Ovary (tissue), 9 donors: ENCODE data around the gene TTC28. TPM values are rescaled to one million over a fixed set of nuclear protein-coding genes. Genes with fewer than 3 reads are reported as not detected.

Source experiments
- DNase-seq, 5 donors: peaks; one replicate each; pipeline ENCODE4 v3.0.0-alpha.2; 2019 to 2020
- H3K27ac ChIP-seq, 2 donors: fragments of 200-600 bp; one replicate each; pipeline versions ENCODE4 v1.5.1 to v1.8.0; 2019 to 2022
- H3K27me3 ChIP-seq: fragments of 200-600 bp; one replicate; pipeline ENCODE4 v1.8.0; 2022
- H3K36me3 ChIP-seq: fragments of 200-600 bp; sonication (generic); one replicate; pipeline ENCODE4 v1.5.1; 2019
- H3K4me1 ChIP-seq: one replicate; pipeline ENCODE4 v1.8.1; 2013; ENCODE audit warnings: mild to moderate bottlenecking, moderate library complexity; ENCODE audit not compliant: insufficient read depth
- H3K4me3 ChIP-seq: fragments of 200-600 bp; sonication (generic); one replicate; pipeline ENCODE4 v1.5.1; 2017
- H3K9me3 ChIP-seq, 2 donors: fragments of 200-600 bp in 1 of 2; sonication (generic) in 1 of 2; one replicate each; pipeline versions ENCODE4 v1.5.1 to v1.8.1; 2013 to 2019; ENCODE audit warnings: mild to moderate bottlenecking in 1 of 2, moderate library complexity in 1 of 2
- EP300 ChIP-seq: sonication (generic); formaldehyde crosslinking; IDR thresholded peaks from one replicate; pipeline ENCODE4 v1.6.1; 2017; ENCODE audit warnings: antibody characterized with exemption
- POLR2A ChIP-seq: fragments of 450-650 bp; IDR thresholded peaks from one replicate; pipeline ENCODE4 v1.6.1; 2017; ENCODE audit warnings: antibody characterized with exemption, mild to moderate bottlenecking, moderate library complexity
- WGBS, 3 donors: extraction: QIAGEN DNeasy Blood & Tissue Kit in 1 of 3; methylation state at CpG; one replicate each; pipeline versions ENCODE4 v1.1.5 to v1.1.7; 2013 to 2017; 5-methylcytosine and 5-hydroxymethylcytosine counted together
- intact Hi-C, 4 donors: fragments of 100-400 bp; cut with DNase I; formaldehyde crosslinking; loops; one replicate each; pipeline versions ENCODE4 v1.11.0 to v1.15.1; 2022 to 2023
- polyA plus RNA-seq, 2 donors: library from polyadenylated mRNA; stranded (reverse); fragments of 200-250 nt in 1 of 2; fragments of 350-450 nt in 1 of 2; fragmentation: Illumina TruSeq in 1 of 2; extraction: RNeasy Lipid Tissue Mini Kit (QIAGEN cat#74804) in 1 of 2; gene quantifications; one replicate each; pipeline ENCODE4 v1.2.3, GENCODE V29; 2013 to 2014
- total RNA-seq, 7 donors: library from RNA; depleted of rRNA in 2 of 7; stranded (reverse); fragments of >200 nt in 2 of 7; fragmentation: NEBNext Ultra II Directional in 3 of 7; extraction: Animal tissue kit (Norgen Biotek cat#: 25700) in 3 of 7; gene quantifications; one replicate each; pipeline versions ENCODE4 v1.1.0 to v1.2.4, GENCODE V29; 2016 to 2023
- TF ChIP-seq, protein P1 (sequence below), 3 donors: fragments of 450-650 bp in 2 of 3; fragments of 200-600 bp in 1 of 3; IDR thresholded peaks; one replicate each; pipeline versions ENCODE4 v1.5.1 to v1.8.0; 2016 to 2022; ENCODE audit warnings: antibody characterized with exemption in 3 of 3, mild to moderate bottlenecking in 1 of 3
- donor health status: DM: no; HTN: no; CAD: no; lungs with moderate emphysema.
- donor health status: DM: no; HTN: no; CAD: no.
- donor health status: Bipolar disorder and iron deficiency.
- donor health status: DM: yes; HTN: yes; CAD: no.
- donor health status: DM: no; HTN: no; CAD: no.
- donor health status: DM: yes; HTN: yes; CAD: no.

The TTC28 gene
- total and polyA plus RNA-seq, 9 donors = 16.7 to 127 (median 72.9) TPM

DNA sequence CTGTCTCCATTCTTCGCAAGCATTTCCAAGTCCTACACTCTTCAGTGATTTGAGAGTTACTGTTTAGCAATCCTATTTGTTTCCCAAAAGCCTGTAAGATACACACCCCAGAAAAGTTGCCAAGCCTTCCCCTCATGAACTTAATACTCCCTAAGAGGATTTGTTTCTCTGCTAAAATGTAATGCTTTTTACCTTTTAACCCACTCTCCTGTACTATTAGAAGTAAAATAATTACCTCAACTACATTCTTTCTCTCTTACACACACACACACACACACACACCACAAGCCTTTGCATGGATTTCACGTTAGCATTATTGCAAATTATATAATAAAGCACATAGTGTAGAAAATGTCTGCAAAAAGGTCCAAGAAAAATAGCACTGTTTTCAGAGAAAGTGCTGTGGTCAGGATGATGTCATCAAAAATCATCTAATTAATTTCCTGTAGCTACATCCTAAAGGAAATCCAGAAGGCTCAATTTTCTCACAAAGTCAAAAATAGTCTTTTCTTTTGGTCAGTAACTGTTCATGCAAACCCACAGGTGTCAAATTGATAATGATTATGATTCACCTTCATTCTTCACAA lies 396.5 kb downstream of the TTC28 start:
- Histone ChIP-seq H3K27ac (no peak overlapping the region), H3K9me3 (no peaks in the 10 kb centered on the region), H3K4me3 (no peak overlapping the region), H3K27me3 (no peaks in the 10 kb centered on the region), H3K36me3 (no peaks in the 10 kb centered on the region), H3K4me1 (no peaks in the 10 kb centered on the region)
- intact Hi-C loops = no loop called here
- TF ChIP-seq POLR2A (no peak), EP300 (no peak)
- TF ChIP-seq, protein P1, sequence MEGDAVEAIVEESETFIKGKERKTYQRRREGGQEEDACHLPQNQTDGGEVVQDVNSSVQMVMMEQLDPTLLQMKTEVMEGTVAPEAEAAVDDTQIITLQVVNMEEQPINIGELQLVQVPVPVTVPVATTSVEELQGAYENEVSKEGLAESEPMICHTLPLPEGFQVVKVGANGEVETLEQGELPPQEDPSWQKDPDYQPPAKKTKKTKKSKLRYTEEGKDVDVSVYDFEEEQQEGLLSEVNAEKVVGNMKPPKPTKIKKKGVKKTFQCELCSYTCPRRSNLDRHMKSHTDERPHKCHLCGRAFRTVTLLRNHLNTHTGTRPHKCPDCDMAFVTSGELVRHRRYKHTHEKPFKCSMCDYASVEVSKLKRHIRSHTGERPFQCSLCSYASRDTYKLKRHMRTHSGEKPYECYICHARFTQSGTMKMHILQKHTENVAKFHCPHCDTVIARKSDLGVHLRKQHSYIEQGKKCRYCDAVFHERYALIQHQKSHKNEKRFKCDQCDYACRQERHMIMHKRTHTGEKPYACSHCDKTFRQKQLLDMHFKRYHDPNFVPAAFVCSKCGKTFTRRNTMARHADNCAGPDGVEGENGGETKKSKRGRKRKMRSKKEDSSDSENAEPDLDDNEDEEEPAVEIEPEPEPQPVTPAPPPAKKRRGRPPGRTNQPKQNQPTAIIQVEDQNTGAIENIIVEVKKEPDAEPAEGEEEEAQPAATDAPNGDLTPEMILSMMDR (IDR thresholded peaks at IDR 0.05) = no peak
- 60 to 89% (median 82%) methylated on average over 2 of the region's 2 CpGs for WGBS, 3 donors
- no peak for DNase-seq

GRCh38 chr22:28282405-28283067 lies 397.1 kb downstream of the TTC28 start:
- Histone ChIP-seq H3K27ac (no peak overlapping the region), H3K27me3 (no peaks in the 10 kb centered on the region), H3K36me3 (no peaks in the 10 kb centered on the region), H3K4me1 (no peaks in the 10 kb centered on the region), H3K4me3 (no peak overlapping the region), H3K9me3 (no peaks in the 10 kb centered on the region)
- 72 to 84% (median 83%) methylated on average over 3 of the region's 3 CpGs for WGBS, 3 donors
- no peak for DNase-seq
- intact Hi-C loops = no loop called here
- TF ChIP-seq POLR2A = no peak
- TF ChIP-seq, protein P1 (IDR thresholded peaks at IDR 0.05) = no peak
- TF ChIP-seq EP300 = no peak

- intact Hi-C loops = no loop called here
- Histone ChIP-seq H3K27ac (no peak overlapping the region), H3K36me3 (no peaks in the 10 kb centered on the region), H3K4me3 (no peak overlapping the region), H3K27me3 (no peaks in the 10 kb centered on the region), H3K4me1 (no peaks in the 10 kb centered on the region), H3K9me3 (no peaks in the 10 kb centered on the region)
- TF ChIP-seq POLR2A (no peak), EP300 (no peak)
- TF ChIP-seq, protein P1 (IDR thresholded peaks at IDR 0.05) = no peak
- no peak for DNase-seq
- 65 to 80% (median 73%) methylated on average over 2 of the region's 2 CpGs for WGBS, 3 donors
Observed at GRCh38 chr22:28279888-28280287, 399.8 kb downstream of the TTC28 start.

DNA sequence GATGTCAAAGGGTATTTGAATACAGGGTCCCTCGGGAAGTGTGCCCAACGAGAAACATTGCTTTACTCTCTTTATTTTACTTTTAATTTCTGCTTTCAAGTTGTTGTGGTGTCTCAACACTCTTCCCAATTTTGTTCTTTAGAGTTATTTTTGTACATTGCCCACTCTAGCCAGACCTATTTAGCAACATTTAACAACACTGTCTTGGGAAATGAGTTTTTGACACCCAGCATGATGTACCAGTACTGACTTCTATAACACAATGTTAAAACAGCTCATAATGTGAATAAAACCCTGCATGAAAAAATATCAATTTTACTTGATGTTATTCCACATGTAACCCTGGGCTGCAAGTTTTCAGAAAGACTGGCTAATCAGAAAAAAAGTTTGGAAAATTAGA lies 410.4 kb downstream of the TTC28 start:
- DNase-seq = no peak
- Histone ChIP-seq H3K9me3 (no peaks in the 10 kb centered on the region), H3K36me3 (no peaks in the 10 kb centered on the region), H3K4me3 (no peak overlapping the region), H3K4me1 (no peaks in the 10 kb centered on the region), H3K27ac (no peak overlapping the region), H3K27me3 (no peaks in the 10 kb centered on the region)
- intact Hi-C loops = no loop called here
- WGBS, 3 donors = 85 to 94% (median 88%) methylated on average over 2 of the region's 2 CpGs
- TF ChIP-seq EP300 = no peak
- TF ChIP-seq, protein P1 (IDR thresholded peaks at IDR 0.05) = no peak
- no peak for TF ChIP-seq POLR2A
